Loucy (cell line): ENCODE results near the gene PYGM.

Experiments used
- EZH2phosphoT487 ChIP-seq: fragments of 200-600 bp; IDR thresholded peaks from 2 replicates; pipeline ENCODE4 v1.6.1; 2018; ENCODE audit warnings: antibody characterized with exemption, mild to moderate bottlenecking, moderate library complexity, borderline replicate concordance
- TF ChIP-seq, protein P1 (sequence below): fragments of 200-600 bp; sonication (generic); conservative IDR thresholded peaks from 2 replicates; pipeline ENCODE4 v1.5.1; 2014; ENCODE audit warnings: mild to moderate bottlenecking, antibody characterized with exemption, low read length

DNA sequence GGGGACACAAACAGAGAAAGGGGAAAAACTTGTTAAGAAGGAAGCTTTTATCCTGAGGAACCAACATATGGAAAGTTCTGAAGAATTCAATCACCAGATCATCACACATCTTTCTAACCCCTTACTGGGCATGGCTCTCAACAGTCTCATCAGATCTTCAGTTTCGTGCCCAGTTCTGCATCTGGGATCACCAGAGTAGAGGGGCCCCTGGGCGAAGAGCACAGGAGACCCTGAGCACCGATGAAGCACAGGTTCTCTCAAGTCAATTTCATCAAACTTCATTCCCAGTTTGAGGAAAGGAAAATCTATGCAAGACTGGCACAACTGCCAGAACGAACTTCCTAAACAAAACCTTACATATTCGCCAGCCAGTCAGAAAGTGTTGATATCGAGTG, 8.5 kb upstream of the PYGM start:
- TF ChIP-seq, protein P1, sequence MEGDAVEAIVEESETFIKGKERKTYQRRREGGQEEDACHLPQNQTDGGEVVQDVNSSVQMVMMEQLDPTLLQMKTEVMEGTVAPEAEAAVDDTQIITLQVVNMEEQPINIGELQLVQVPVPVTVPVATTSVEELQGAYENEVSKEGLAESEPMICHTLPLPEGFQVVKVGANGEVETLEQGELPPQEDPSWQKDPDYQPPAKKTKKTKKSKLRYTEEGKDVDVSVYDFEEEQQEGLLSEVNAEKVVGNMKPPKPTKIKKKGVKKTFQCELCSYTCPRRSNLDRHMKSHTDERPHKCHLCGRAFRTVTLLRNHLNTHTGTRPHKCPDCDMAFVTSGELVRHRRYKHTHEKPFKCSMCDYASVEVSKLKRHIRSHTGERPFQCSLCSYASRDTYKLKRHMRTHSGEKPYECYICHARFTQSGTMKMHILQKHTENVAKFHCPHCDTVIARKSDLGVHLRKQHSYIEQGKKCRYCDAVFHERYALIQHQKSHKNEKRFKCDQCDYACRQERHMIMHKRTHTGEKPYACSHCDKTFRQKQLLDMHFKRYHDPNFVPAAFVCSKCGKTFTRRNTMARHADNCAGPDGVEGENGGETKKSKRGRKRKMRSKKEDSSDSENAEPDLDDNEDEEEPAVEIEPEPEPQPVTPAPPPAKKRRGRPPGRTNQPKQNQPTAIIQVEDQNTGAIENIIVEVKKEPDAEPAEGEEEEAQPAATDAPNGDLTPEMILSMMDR = no peak
- no peak for TF ChIP-seq EZH2phosphoT487
